HepG2 (cell line): ENCODE measurements around the gene NEURL2. TPM values are rescaled to one million over a fixed set of nuclear protein-coding genes. Genes with fewer than 3 reads are reported as not detected.

Experiments used
- ATF7-NPFF ChIP-seq: sonication (generic); formaldehyde crosslinking; IDR thresholded peaks from 2 replicates; pipeline ENCODE4 v1.8.1; 2023; ENCODE audit warnings: mild to moderate bottlenecking, low read depth, missing genetic modification reagents, moderate library complexity
- FOSL1 ChIP-seq: sonication (generic); formaldehyde crosslinking; IDR thresholded peaks from 2 replicates; pipeline ENCODE4 v1.9.0; 2021; ENCODE audit warnings: missing genetic modification reagents, borderline replicate concordance
- KDM5A ChIP-seq: fragments of 200-600 bp; sonication (generic); IDR thresholded peaks from 2 replicates; pipeline ENCODE4 v1.7.0; 2018; ENCODE audit warnings: antibody characterized with exemption, mild to moderate bottlenecking, low read length, borderline replicate concordance
- MZF1 ChIP-seq: sonication (generic); formaldehyde crosslinking; IDR thresholded peaks from 2 replicates; pipeline ENCODE4 v1.8.1; 2023; ENCODE audit warnings: mild to moderate bottlenecking, missing genetic modification reagents, borderline replicate concordance
- NAIF1 ChIP-seq: sonication (generic); formaldehyde crosslinking; IDR thresholded peaks from 2 replicates; pipeline ENCODE4 v1.5.0; 2020; ENCODE audit warnings: mild to moderate bottlenecking, missing genetic modification reagents, borderline replicate concordance
- NBN ChIP-seq: fragments of 450-650 bp; conservative IDR thresholded peaks from 2 replicates; pipeline ENCODE4 v1.6.1; 2017
- SMC3 ChIP-seq: IDR thresholded peaks from 2 replicates; pipeline ENCODE4 v1.6.1; 2011; ENCODE audit warnings: low read length, improper control_type of control experiment
- TARDBP ChIP-seq: sonication (generic); formaldehyde crosslinking; IDR thresholded peaks from 2 replicates; pipeline ENCODE4 v1.8.0; 2022; ENCODE audit warnings: mild to moderate bottlenecking, missing genetic modification reagents
- ZNF326 ChIP-seq: sonication (generic); formaldehyde crosslinking; IDR thresholded peaks from 2 replicates; pipeline ENCODE4 v1.4.0; 2020; ENCODE audit warnings: missing genetic modification reagents, borderline replicate concordance
- ZNF557 ChIP-seq: sonication (generic); formaldehyde crosslinking; IDR thresholded peaks from 2 replicates; pipeline ENCODE4 v1.4.0; 2020; ENCODE audit warnings: missing genetic modification reagents
- ZNF672 ChIP-seq: sonication (generic); formaldehyde crosslinking; IDR thresholded peaks from 2 replicates; pipeline ENCODE4 v1.8.1; 2022; ENCODE audit warnings: missing genetic modification reagents
- ZNF747 ChIP-seq: sonication (generic); formaldehyde crosslinking; IDR thresholded peaks from 2 replicates; pipeline ENCODE4 v1.8.1; 2023; ENCODE audit warnings: missing genetic modification reagents, mild to moderate bottlenecking, borderline replicate concordance
- polyA plus RNA-seq, 8 experiments: library from polyadenylated mRNA; depleted of rRNA in 3 of 8; stranded (reverse) in 7 of 8; unstranded in 1 of 8; fragments of >200 nt; fragmentation: Illumina TruSeq in 4 of 8; extraction: Trizol in 4 of 8; gene quantifications; 2 replicates each; pipeline versions ENCODE4 v1.2.1 to v1.2.3, GENCODE V29; 2011 to 2016; ENCODE audit warnings: low read depth in 4 of 8, missing spikeins in 1 of 8, mixed read lengths in 1 of 8; ENCODE audit not compliant: insufficient read depth in 1 of 8
- total RNA-seq, 5 experiments: library from RNA; depleted of rRNA; stranded (reverse); fragments of >200 nt; fragmentation: Illumina TruSeq; extraction: Trizol; gene quantifications; 2 replicates each; pipeline ENCODE4 v1.2.3, GENCODE V29; 2016; ENCODE audit warnings: low read depth in 1 of 5
- TF ChIP-seq, protein P1 (sequence below): sonication (generic); formaldehyde crosslinking; IDR thresholded peaks from 2 replicates; pipeline ENCODE4 v1.9.0; 2021; ENCODE audit warnings: missing genetic modification reagents, borderline replicate concordance
- TF ChIP-seq, protein P2 (sequence below): sonication (generic); formaldehyde crosslinking; IDR thresholded peaks from 2 replicates; pipeline ENCODE4 v1.4.0; 2020; ENCODE audit warnings: missing genetic modification reagents
- TF ChIP-seq, protein P3 (sequence below): sonication (generic); formaldehyde crosslinking; IDR thresholded peaks from 2 replicates; pipeline ENCODE4; 2020; ENCODE audit warnings: missing genetic modification reagents, mild to moderate bottlenecking, borderline replicate concordance
- TF ChIP-seq, protein P4 (sequence below): sonication (generic); formaldehyde crosslinking; IDR thresholded peaks from 2 replicates; pipeline ENCODE4 v1.4.0; 2020; ENCODE audit warnings: missing genetic modification reagents
- TF ChIP-seq, protein P5 (sequence below): sonication (generic); formaldehyde crosslinking; IDR thresholded peaks from 2 replicates; pipeline ENCODE4 v1.5.0; 2020; ENCODE audit warnings: mild to moderate bottlenecking, missing genetic modification reagents

The NEURL2 gene
- total and polyA plus RNA-seq, 2 of the 13 experiments (the other 11 are each of a cell fraction or from before 2014, with no cell fraction given) = 7.2 to 9.7 TPM

DNA sequence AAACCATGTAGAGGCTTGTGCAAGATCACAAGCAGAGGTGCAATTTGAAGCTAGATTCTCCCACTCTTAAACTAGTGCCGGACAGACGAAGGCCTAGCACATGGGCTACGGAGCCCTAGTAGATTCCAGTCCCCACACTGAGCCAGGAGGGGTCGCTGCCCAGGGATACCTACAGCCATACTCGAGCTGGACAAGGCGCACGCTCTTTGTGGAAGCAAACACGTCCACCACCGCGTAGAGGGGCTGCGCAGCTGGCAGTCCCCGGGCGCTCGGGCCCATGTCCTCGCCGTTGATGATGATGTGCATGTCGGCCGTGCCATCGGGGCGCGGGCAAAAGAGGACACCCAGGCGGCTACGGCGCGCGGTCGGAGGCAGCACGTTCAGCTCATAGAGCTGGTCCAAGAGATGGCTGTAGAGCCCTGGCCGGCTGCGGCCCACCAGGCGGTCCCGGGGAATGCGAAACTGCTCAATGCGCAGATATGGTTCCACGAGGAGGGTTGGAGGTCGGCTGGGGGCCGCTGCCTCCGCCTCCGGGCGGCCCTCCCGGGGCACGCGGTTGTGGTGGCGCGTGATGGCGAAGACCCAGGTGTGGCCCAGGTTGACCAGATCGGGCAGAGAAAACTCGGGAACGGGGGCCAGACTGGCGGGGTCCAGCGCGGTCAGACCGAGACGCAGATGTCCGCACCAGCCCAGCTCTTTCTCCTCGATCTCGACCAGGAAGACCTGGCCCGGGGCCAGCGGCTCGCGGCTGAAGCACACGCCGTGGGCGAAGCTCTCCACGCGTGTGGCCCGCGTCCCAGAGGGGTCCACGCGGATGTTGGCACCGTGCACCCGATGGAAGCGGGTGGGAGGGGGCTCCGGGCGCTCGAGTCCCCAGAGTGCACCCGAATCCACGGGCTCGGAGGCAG is 677 bp downstream of the NEURL2 start (continued):
- TF ChIP-seq, protein P1, sequence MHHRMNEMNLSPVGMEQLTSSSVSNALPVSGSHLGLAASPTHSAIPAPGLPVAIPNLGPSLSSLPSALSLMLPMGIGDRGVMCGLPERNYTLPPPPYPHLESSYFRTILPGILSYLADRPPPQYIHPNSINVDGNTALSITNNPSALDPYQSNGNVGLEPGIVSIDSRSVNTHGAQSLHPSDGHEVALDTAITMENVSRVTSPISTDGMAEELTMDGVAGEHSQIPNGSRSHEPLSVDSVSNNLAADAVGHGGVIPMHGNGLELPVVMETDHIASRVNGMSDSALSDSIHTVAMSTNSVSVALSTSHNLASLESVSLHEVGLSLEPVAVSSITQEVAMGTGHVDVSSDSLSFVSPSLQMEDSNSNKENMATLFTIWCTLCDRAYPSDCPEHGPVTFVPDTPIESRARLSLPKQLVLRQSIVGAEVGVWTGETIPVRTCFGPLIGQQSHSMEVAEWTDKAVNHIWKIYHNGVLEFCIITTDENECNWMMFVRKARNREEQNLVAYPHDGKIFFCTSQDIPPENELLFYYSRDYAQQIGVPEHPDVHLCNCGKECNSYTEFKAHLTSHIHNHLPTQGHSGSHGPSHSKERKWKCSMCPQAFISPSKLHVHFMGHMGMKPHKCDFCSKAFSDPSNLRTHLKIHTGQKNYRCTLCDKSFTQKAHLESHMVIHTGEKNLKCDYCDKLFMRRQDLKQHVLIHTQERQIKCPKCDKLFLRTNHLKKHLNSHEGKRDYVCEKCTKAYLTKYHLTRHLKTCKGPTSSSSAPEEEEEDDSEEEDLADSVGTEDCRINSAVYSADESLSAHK (CRISPR knock-in tag) = peak; percentile 40; the same call in 1 of the 2 replicates
- TF ChIP-seq, protein P2, sequence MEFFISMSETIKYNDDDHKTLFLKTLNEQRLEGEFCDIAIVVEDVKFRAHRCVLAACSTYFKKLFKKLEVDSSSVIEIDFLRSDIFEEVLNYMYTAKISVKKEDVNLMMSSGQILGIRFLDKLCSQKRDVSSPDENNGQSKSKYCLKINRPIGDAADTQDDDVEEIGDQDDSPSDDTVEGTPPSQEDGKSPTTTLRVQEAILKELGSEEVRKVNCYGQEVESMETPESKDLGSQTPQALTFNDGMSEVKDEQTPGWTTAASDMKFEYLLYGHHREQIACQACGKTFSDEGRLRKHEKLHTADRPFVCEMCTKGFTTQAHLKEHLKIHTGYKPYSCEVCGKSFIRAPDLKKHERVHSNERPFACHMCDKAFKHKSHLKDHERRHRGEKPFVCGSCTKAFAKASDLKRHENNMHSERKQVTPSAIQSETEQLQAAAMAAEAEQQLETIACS (CRISPR knock-in tag) = peak; percentile 61; the same call in 1 of the 2 replicates
- TF ChIP-seq, protein P3, sequence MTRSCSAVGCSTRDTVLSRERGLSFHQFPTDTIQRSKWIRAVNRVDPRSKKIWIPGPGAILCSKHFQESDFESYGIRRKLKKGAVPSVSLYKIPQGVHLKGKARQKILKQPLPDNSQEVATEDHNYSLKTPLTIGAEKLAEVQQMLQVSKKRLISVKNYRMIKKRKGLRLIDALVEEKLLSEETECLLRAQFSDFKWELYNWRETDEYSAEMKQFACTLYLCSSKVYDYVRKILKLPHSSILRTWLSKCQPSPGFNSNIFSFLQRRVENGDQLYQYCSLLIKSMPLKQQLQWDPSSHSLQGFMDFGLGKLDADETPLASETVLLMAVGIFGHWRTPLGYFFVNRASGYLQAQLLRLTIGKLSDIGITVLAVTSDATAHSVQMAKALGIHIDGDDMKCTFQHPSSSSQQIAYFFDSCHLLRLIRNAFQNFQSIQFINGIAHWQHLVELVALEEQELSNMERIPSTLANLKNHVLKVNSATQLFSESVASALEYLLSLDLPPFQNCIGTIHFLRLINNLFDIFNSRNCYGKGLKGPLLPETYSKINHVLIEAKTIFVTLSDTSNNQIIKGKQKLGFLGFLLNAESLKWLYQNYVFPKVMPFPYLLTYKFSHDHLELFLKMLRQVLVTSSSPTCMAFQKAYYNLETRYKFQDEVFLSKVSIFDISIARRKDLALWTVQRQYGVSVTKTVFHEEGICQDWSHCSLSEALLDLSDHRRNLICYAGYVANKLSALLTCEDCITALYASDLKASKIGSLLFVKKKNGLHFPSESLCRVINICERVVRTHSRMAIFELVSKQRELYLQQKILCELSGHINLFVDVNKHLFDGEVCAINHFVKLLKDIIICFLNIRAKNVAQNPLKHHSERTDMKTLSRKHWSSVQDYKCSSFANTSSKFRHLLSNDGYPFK (CRISPR knock-in tag) = no peak
- TF ChIP-seq ATF7-NPFF (CRISPR knock-in tag) (no peak; the same call in 1 of the 2 replicates), TARDBP (CRISPR knock-in tag) (0 out of 2 replicates have a peak, but pooled peaks have one; percentile 66), MZF1 (no peak), ZNF557 (CRISPR knock-in tag) (0 out of 2 replicates have a peak, but pooled peaks have one; percentile 69), ZNF672 (no peak), FOSL1 (CRISPR knock-in tag) (no peak), ZNF747 (CRISPR knock-in tag) (no peak; the same call in 1 of the 2 replicates), NBN (no peak), NAIF1 (CRISPR knock-in tag) (no peak), ZNF326 (CRISPR knock-in tag) (no peak), SMC3 (peak; percentile 88), KDM5A (no peak)
- TF ChIP-seq, protein P4, sequence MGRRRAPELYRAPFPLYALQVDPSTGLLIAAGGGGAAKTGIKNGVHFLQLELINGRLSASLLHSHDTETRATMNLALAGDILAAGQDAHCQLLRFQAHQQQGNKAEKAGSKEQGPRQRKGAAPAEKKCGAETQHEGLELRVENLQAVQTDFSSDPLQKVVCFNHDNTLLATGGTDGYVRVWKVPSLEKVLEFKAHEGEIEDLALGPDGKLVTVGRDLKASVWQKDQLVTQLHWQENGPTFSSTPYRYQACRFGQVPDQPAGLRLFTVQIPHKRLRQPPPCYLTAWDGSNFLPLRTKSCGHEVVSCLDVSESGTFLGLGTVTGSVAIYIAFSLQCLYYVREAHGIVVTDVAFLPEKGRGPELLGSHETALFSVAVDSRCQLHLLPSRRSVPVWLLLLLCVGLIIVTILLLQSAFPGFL (CRISPR knock-in tag) = peak; percentile 80; the same call in 1 of the 2 replicates
- TF ChIP-seq, protein P5, sequence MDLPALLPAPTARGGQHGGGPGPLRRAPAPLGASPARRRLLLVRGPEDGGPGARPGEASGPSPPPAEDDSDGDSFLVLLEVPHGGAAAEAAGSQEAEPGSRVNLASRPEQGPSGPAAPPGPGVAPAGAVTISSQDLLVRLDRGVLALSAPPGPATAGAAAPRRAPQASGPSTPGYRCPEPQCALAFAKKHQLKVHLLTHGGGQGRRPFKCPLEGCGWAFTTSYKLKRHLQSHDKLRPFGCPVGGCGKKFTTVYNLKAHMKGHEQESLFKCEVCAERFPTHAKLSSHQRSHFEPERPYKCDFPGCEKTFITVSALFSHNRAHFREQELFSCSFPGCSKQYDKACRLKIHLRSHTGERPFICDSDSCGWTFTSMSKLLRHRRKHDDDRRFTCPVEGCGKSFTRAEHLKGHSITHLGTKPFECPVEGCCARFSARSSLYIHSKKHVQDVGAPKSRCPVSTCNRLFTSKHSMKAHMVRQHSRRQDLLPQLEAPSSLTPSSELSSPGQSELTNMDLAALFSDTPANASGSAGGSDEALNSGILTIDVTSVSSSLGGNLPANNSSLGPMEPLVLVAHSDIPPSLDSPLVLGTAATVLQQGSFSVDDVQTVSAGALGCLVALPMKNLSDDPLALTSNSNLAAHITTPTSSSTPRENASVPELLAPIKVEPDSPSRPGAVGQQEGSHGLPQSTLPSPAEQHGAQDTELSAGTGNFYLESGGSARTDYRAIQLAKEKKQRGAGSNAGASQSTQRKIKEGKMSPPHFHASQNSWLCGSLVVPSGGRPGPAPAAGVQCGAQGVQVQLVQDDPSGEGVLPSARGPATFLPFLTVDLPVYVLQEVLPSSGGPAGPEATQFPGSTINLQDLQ (CRISPR knock-in tag) = no peak
